ENCODE measurements around the gene MINK1. TPM values are rescaled to one million over a fixed set of nuclear protein-coding genes. Genes with fewer than 3 reads are reported as not detected.

MINK1 gene
- total RNA-seq, 1 donor from 2014 or later: 13.0 TPM

DNA sequence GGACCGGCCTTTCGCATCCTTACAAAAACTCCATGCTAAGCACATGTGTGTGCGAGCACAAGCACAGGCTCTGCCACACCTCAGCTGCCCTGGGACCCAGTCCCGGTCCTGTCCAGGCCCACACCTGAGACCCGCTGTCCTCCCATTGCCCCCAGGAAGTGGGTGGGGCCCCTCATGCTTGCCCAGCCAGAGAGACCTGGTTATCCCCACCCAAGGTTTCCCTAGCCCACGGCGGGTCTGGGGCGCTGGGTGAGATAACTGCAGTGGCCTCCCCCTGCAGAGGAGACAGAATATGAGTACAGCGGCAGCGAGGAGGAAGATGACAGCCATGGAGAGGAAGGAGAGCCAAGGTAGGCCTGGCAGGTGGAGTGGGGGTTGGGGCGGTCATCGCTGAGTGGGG, 53.7 kb downstream of the MINK1 start:
- Histone ChIP-seq H3K36me3 (ENCODE audit: control insufficient read depth in 3 of 3, insufficient read depth in 3 of 3, low read length in 3 of 3) (peaks cover 52 to 58% (median 58%) of the 10 kb centered on the region in 3 donors), H3K4me3 (ENCODE audit: low read length in 3 of 3) (no peak overlapping the region), H3K27me3 (ENCODE audit: control insufficient read depth in 3 of 3, insufficient read depth in 3 of 3, low read length in 3 of 3) (no peaks in the 10 kb centered on the region), H3K9ac (ENCODE audit: low read depth in 1 of 3, low read length in 3 of 3) (no peak overlapping the region), H3K4me1 (ENCODE audit: control insufficient read depth in 3 of 3, insufficient read depth in 3 of 3, low read length in 3 of 3) (peaks cover 0 to under 1% (median 0%) of the 10 kb centered on the region in 3 donors), H3K9me3 (ENCODE audit: control insufficient read depth in 3 of 3, low read length in 3 of 3) (no peaks in the 10 kb centered on the region), H3K27ac (ENCODE audit: low read depth, low read length) (no peak overlapping the region)

DNA sequence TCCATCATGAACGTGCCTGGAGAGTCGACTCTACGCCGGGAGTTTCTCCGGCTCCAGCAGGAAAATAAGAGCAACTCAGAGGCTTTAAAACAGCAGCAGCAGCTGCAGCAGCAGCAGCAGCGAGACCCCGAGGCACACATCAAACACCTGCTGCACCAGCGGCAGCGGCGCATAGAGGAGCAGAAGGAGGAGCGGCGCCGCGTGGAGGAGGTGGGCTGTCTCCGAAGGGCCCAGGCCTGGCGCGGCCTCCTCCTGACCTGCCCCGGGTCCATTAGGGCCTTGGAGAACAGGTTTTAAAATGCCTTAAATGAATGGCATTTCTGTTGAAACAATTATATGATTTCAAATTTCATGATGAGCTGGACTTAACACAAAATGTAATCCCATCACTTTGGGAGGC, 54.4 kb downstream of the MINK1 start:
- no peaks in the 10 kb centered on the region for H3K27me3 ChIP-seq (ENCODE audit: control insufficient read depth in 3 of 3, insufficient read depth in 3 of 3, low read length in 3 of 3)
- H3K9ac ChIP-seq (ENCODE audit: low read depth in 1 of 3, low read length in 3 of 3): no peak overlapping the region
- H3K4me1 ChIP-seq (ENCODE audit: control insufficient read depth in 3 of 3, insufficient read depth in 3 of 3, low read length in 3 of 3): no peaks in the 10 kb centered on the region
- no peak overlapping the region for H3K4me3 ChIP-seq (ENCODE audit: low read length in 3 of 3)
- peaks cover 57 to 63% (median 59%) of the 10 kb centered on the region in 3 donors for H3K36me3 ChIP-seq (ENCODE audit: control insufficient read depth in 3 of 3, insufficient read depth in 3 of 3, low read length in 3 of 3)
- no peaks in the 10 kb centered on the region for H3K9me3 ChIP-seq (ENCODE audit: control insufficient read depth in 3 of 3, low read length in 3 of 3)
- H3K27ac ChIP-seq (ENCODE audit: low read depth, low read length): no peak overlapping the region

DNA sequence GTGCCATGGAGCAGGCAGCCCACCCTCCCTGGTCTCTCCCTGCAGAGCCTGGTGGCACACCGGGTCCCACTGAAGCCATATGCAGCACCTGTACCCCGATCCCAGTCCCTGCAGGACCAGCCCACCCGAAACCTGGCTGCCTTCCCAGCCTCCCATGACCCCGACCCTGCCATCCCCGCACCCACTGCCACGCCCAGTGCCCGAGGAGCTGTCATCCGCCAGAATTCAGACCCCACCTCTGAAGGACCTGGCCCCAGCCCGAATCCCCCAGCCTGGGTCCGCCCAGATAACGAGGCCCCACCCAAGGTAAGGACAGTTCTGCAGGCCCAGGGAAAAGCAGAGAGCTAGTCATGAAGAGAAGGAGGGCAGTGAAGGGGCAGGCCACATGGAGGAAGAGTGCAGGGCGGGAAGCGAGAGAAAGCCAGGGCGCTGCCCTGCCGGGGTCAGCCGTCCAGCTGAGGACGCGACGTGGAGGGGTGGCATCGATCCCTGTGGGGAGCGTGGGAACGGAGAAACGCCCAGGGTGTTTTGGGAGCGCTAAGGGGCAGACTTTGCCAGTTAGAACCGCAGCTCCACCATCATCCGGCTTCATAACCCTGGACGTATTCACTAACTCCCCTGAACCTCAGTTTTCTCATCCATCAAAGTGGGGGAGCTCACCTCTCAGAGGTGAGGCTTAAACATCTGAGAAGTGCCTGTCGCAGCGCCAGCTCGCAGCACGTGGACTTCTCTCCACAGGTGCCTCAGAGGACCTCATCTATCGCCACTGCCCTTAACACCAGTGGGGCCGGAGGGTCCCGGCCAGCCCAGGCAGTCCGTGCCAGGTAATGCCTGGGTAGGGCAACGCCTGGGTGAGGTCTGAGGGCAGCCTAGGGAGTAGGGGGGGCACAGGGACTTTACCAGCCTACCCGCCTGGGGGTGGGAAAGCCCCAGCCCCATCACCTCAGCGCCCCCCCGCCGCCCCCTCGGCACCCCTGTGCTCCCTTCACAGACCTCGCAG, 58.6 kb downstream of the MINK1 start:
- Histone ChIP-seq H3K4me1 (ENCODE audit: control insufficient read depth in 3 of 3, insufficient read depth in 3 of 3, low read length in 3 of 3) (no peaks in the 10 kb centered on the region), H3K27ac (ENCODE audit: low read depth, low read length) (no peak overlapping the region), H3K9me3 (ENCODE audit: control insufficient read depth in 3 of 3, low read length in 3 of 3) (no peaks in the 10 kb centered on the region), H3K4me3 (ENCODE audit: low read length in 3 of 3) (no peak overlapping the region), H3K9ac (ENCODE audit: low read depth in 1 of 3, low read length in 3 of 3) (no peak overlapping the region), H3K36me3 (ENCODE audit: control insufficient read depth in 3 of 3, insufficient read depth in 3 of 3, low read length in 3 of 3) (peaks cover 73 to 77% (median 73%) of the 10 kb centered on the region in 3 donors), H3K27me3 (ENCODE audit: control insufficient read depth in 3 of 3, insufficient read depth in 3 of 3, low read length in 3 of 3) (no peaks in the 10 kb centered on the region)

DNA sequence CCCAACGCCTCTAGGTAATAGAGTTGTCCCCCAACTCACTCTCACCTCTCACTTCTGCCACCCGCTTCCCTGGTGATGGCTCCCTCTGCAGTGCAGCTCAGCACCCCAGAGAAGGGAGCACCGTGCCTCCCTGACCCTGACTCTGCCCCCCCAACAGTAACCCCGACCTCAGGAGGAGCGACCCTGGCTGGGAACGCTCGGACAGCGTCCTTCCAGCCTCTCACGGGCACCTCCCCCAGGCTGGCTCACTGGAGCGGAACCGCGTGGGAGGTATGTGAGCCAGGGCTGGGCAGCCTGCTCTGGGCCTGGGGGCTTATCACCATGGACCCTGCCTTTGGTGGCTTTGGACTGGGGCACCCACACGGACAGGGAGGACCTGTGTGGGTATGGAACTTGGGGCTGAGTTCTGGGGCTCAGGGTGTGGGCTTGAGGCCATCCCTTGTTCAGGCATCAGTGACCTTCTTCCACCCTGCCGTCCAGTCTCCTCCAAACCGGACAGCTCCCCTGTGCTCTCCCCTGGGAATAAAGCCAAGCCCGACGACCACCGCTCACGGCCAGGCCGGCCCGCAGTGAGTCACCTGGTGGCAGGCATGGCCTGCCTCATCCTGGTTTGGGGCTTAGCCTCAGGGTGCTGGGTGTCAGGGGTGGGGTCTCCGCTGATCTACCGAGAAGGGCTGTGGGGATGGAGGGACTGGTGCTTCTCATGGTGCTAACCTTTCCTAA, 59.5 kb downstream of the MINK1 start:
- no peaks in the 10 kb centered on the region for H3K27me3 ChIP-seq (ENCODE audit: control insufficient read depth in 3 of 3, insufficient read depth in 3 of 3, low read length in 3 of 3)
- no peaks in the 10 kb centered on the region for H3K9me3 ChIP-seq (ENCODE audit: control insufficient read depth in 3 of 3, low read length in 3 of 3)
- H3K36me3 ChIP-seq (ENCODE audit: control insufficient read depth in 3 of 3, insufficient read depth in 3 of 3, low read length in 3 of 3): peaks cover 65 to 75% (median 68%) of the 10 kb centered on the region in 3 donors
- H3K4me1 ChIP-seq (ENCODE audit: control insufficient read depth in 3 of 3, insufficient read depth in 3 of 3, low read length in 3 of 3): no peaks in the 10 kb centered on the region
- no peak overlapping the region for H3K27ac ChIP-seq (ENCODE audit: low read depth, low read length)
- H3K9ac ChIP-seq (ENCODE audit: low read depth in 1 of 3, low read length in 3 of 3): no peak overlapping the region
- H3K4me3 ChIP-seq (ENCODE audit: low read length in 3 of 3): no peak overlapping the region

DNA sequence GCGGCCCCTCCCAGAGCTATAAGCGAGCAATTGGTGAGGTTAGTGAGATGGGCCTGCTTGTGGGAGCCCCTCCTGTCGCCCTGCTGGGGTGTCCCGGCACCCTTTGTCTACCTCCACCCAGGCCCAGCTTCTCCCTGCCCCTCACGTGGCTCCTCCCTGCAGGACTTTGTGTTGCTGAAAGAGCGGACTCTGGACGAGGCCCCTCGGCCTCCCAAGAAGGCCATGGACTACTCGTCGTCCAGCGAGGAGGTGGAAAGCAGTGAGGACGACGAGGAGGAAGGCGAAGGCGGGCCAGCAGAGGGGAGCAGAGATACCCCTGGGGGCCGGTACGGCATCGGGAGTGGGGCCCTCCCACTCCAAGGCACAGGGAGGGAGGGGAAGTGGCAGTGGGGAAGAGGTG, 60.1 kb downstream of the MINK1 start:
- H3K27me3 ChIP-seq (ENCODE audit: control insufficient read depth in 3 of 3, insufficient read depth in 3 of 3, low read length in 3 of 3): no peaks in the 10 kb centered on the region

DNA sequence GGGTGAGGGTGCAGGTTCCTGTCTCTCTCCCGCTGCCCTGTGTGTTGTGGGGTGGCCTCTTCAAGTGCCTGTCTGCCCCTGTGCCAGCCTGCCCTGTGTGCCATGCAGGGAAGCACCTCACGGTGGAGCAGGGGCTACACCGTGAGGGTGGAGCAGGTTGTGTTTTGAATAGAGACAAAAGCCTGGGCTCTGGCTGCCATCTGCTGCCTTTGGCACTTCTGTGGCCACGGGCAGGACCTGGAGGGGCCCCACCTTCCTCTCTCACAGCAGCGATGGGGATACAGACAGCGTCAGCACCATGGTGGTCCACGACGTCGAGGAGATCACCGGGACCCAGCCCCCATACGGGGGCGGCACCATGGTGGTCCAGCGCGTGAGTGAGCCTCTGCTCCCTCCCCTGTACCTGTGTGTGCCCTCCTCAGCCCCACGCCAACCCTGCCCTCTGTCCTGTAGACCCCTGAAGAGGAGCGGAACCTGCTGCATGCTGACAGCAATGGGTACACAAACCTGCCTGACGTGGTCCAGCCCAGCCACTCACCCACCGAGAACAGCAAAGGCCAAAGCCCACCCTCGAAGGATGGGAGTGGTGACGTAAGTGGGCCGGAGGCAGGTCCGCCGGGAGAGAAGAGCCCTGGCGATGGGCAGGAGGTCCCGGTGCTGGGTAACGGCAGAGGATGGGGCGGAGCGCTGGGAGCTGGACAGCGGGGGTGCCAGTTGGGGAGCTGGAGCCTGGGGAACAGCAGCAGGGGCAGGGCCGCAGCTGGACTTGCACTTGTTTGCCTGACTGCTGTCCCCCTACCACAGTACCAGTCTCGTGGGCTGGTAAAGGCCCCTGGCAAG, 60.8 kb downstream of the MINK1 start:
- Histone ChIP-seq H3K4me1 (ENCODE audit: control insufficient read depth in 3 of 3, insufficient read depth in 3 of 3, low read length in 3 of 3) (peaks cover 0 to 5% (median 3%) of the 10 kb centered on the region in 3 donors), H3K9ac (ENCODE audit: low read depth in 1 of 3, low read length in 3 of 3) (no peak overlapping the region), H3K4me3 (ENCODE audit: low read length in 3 of 3) (no peak overlapping the region), H3K9me3 (ENCODE audit: control insufficient read depth in 3 of 3, low read length in 3 of 3) (no peaks in the 10 kb centered on the region), H3K27ac (ENCODE audit: low read depth, low read length) (no peak overlapping the region), H3K27me3 (ENCODE audit: control insufficient read depth in 3 of 3, insufficient read depth in 3 of 3, low read length in 3 of 3) (peaks cover 0 to 6% (median 6%) of the 10 kb centered on the region in 3 donors), H3K36me3 (ENCODE audit: control insufficient read depth in 3 of 3, insufficient read depth in 3 of 3, low read length in 3 of 3) (peaks cover 64 to 71% (median 68%) of the 10 kb centered on the region in 3 donors)

More for the DNA sequence above, 60.1 kb downstream of the MINK1 start:
- H3K4me1 ChIP-seq (ENCODE audit: control insufficient read depth in 3 of 3, insufficient read depth in 3 of 3, low read length in 3 of 3): no peaks in the 10 kb centered on the region
- H3K4me3 ChIP-seq (ENCODE audit: low read length in 3 of 3): no peak overlapping the region
- H3K36me3 ChIP-seq (ENCODE audit: control insufficient read depth in 3 of 3, insufficient read depth in 3 of 3, low read length in 3 of 3): peaks cover 64 to 71% (median 68%) of the 10 kb centered on the region in 3 donors
- no peak overlapping the region for H3K27ac ChIP-seq (ENCODE audit: low read depth, low read length)
- no peak overlapping the region for H3K9ac ChIP-seq (ENCODE audit: low read depth in 1 of 3, low read length in 3 of 3)
- H3K9me3 ChIP-seq (ENCODE audit: control insufficient read depth in 3 of 3, low read length in 3 of 3): no peaks in the 10 kb centered on the region

DNA sequence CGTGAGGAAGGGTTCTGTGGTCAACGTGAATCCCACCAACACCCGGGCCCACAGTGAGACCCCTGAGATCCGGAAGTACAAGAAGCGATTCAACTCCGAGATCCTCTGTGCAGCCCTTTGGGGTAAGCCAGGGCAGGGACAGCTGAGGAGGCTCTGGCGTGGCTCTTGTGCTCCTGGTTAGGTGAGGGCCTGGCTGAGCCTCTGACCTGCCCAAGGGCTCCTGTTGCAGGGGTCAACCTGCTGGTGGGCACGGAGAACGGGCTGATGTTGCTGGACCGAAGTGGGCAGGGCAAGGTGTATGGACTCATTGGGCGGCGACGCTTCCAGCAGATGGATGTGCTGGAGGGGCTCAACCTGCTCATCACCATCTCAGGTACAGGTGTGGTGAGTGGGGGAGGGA, 62.0 kb downstream of the MINK1 start:
- peaks cover 6 to 12% (median 10%) of the 10 kb centered on the region in 3 donors for H3K4me1 ChIP-seq (ENCODE audit: control insufficient read depth in 3 of 3, insufficient read depth in 3 of 3, low read length in 3 of 3)
- no peak overlapping the region for H3K9ac ChIP-seq (ENCODE audit: low read depth in 1 of 3, low read length in 3 of 3)
- peaks cover 63 to 67% (median 64%) of the 10 kb centered on the region in 3 donors for H3K36me3 ChIP-seq (ENCODE audit: control insufficient read depth in 3 of 3, insufficient read depth in 3 of 3, low read length in 3 of 3)
- no peak overlapping the region for H3K4me3 ChIP-seq (ENCODE audit: low read length in 3 of 3)
- no peak overlapping the region for H3K27ac ChIP-seq (ENCODE audit: low read depth, low read length)
- H3K9me3 ChIP-seq (ENCODE audit: control insufficient read depth in 3 of 3, low read length in 3 of 3): no peaks in the 10 kb centered on the region
- H3K27me3 ChIP-seq (ENCODE audit: control insufficient read depth in 3 of 3, insufficient read depth in 3 of 3, low read length in 3 of 3): peaks cover 0 to 18% (median 12%) of the 10 kb centered on the region in 3 donors

DNA sequence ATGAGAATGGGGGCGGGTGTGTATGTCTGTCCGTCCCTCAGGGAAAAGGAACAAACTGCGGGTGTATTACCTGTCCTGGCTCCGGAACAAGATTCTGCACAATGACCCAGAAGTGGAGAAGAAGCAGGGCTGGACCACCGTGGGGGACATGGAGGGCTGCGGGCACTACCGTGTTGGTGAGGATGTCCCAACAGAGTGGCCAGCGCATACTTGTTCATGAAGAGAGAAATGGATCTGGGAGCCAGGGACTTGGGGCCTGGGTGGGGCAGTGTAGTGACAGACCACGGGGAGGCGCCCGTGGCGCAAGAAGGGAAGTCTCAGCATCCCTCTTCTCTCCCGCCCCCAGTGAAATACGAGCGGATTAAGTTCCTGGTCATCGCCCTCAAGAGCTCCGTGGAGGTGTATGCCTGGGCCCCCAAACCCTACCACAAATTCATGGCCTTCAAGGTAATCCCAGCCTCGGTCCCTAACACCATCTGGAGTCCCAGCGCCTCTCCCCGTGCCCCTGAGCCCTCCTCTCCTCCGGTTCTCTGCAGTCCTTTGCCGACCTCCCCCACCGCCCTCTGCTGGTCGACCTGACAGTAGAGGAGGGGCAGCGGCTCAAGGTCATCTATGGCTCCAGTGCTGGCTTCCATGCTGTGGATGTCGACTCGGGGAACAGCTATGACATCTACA, 62.7 kb downstream of the MINK1 start:
- peaks cover 57 to 61% (median 57%) of the 10 kb centered on the region in 3 donors for H3K36me3 ChIP-seq (ENCODE audit: control insufficient read depth in 3 of 3, insufficient read depth in 3 of 3, low read length in 3 of 3)
- peaks cover 0 to 21% (median 12%) of the 10 kb centered on the region in 3 donors for H3K27me3 ChIP-seq (ENCODE audit: control insufficient read depth in 3 of 3, insufficient read depth in 3 of 3, low read length in 3 of 3)
- no peak overlapping the region for H3K9ac ChIP-seq (ENCODE audit: low read depth in 1 of 3, low read length in 3 of 3)
- H3K27ac ChIP-seq (ENCODE audit: low read depth, low read length): no peak overlapping the region
- peaks cover 6 to 12% (median 10%) of the 10 kb centered on the region in 3 donors for H3K4me1 ChIP-seq (ENCODE audit: control insufficient read depth in 3 of 3, insufficient read depth in 3 of 3, low read length in 3 of 3)
- no peaks in the 10 kb centered on the region for H3K9me3 ChIP-seq (ENCODE audit: control insufficient read depth in 3 of 3, low read length in 3 of 3)
- H3K4me3 ChIP-seq (ENCODE audit: low read length in 3 of 3): no peak overlapping the region
